HG03439 (cell line): ENCODE measurements around the gene CEACAM16.
"Not testable (repeated sequence)": the region's sequence is repeated elsewhere in the genome, so short reads cannot be mapped to it uniquely, and the experiment has no call there.

Experiments used
- ATAC-seq: cut with Tn5 transposase; IDR thresholded peaks from one replicate; pipeline ENCODE4 v1.9.1; 2021; ENCODE audit warnings: mild to moderate bottlenecking, moderate library complexity; ENCODE audit not compliant: unreplicated experiment

Gene CEACAM16

DNA sequence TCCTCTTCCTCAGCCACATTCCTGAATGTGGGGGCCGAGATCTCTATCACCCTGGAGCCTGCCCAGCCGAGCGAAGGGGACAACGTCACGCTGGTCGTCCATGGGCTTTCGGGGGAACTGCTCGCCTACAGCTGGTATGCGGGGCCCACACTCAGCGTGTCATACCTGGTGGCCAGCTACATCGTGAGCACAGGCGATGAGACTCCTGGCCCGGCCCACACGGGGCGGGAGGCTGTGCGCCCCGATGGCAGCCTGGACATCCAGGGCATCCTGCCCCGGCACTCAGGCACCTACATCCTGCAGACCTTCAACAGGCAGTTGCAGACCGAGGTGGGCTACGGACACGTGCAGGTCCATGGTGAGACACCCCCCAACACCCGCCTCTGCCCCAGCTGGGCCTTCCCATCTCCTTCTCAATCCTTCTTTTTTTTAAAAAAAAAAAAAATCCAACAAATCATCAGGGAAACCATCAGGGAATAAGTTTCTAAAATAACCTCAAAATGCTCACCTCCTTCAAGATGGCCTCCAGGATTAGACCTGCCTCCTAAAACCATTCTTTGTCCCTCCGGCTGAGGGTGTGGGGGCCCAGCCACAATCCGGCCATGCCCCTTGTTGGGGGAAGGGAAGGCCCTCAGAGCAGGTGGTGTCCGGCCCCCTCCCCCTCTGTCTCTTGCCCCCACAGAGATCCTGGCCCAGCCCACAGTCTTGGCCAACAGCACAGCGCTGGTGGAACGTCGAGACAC lies 4.6 kb downstream of the CEACAM16 start:
- ATAC-seq: no peak

DNA sequence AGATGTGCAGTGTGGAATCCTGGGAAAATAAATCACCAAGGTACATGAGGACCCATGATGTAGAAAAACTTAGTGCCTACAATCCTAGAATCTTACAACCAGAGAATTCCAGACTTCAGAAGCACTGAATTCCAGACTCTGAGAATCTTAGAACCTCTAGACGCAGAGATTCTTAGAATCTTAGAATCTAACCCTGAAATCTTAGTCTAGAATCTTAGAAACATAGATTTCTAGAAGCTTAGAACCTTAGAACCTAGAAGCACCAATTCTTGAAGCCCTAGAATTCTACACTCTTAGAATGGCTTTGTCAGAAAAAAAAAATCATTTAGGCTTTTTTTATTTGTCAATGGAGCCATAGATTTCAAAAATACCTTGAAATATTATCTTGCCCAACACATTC lies 6.0 kb downstream of the CEACAM16 start:
- no peak for ATAC-seq

DNA sequence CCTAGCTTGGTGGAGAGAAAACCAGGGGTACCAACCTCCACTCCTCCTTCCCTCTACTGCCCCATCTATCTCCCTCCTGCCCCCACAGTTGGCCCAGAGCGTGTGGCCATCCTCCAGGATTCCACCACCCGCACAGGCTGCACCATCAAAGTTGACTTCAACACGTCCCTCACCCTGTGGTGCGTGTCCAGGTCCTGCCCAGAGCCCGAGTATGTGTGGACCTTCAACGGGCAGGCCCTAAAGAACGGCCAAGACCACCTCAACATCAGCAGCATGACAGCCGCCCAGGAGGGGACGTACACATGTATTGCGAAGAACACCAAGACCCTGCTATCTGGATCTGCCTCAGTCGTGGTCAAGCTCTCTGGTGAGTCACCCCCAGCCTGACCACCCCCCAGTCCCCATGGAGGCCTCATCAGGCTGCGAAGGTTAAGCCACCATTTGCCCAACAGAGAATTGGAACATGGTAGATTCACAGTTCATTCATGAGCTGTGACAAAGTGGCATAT lies 6.6 kb downstream of the CEACAM16 start:
- ATAC-seq: no peak

- ATAC-seq: no peak
These were observed 7.7 kb downstream of the CEACAM16 start for GRCh38 chr19:44706506-44707236.

DNA sequence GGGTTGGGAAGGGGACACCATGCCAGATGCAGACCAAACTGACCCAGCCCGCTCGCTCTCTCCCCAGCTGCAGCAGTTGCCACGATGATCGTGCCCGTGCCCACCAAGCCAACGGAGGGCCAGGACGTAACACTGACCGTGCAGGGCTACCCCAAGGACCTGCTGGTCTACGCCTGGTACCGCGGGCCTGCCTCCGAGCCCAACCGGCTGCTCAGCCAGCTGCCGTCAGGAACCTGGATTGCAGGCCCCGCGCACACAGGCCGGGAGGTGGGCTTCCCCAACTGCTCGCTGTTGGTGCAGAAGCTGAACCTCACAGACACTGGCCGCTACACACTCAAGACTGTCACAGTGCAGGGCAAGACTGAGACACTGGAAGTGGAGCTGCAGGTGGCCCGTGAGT lies 8.8 kb downstream of the CEACAM16 start:
- ATAC-seq: no peak

DNA sequence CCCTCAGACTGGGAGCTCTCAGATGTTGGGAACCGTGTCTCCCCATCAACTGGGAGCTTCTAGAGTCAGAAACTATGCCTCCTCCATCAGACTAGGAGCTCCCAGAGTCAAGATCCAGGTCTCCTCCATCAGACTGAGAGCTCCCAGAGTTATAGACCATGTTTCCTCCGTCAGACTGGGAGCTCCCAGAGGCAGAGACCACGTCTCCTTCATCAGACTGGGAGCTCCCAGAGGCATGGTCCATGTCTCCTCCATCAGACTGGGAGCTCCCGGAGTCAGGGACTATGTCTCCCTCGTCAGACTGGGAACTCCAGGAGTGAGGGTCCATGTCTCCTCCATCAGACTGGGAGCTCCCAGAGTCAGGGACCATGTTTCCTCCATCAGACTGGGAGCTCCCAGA lies 10.0 kb downstream of the CEACAM16 start:
- ATAC-seq: no peak

DNA sequence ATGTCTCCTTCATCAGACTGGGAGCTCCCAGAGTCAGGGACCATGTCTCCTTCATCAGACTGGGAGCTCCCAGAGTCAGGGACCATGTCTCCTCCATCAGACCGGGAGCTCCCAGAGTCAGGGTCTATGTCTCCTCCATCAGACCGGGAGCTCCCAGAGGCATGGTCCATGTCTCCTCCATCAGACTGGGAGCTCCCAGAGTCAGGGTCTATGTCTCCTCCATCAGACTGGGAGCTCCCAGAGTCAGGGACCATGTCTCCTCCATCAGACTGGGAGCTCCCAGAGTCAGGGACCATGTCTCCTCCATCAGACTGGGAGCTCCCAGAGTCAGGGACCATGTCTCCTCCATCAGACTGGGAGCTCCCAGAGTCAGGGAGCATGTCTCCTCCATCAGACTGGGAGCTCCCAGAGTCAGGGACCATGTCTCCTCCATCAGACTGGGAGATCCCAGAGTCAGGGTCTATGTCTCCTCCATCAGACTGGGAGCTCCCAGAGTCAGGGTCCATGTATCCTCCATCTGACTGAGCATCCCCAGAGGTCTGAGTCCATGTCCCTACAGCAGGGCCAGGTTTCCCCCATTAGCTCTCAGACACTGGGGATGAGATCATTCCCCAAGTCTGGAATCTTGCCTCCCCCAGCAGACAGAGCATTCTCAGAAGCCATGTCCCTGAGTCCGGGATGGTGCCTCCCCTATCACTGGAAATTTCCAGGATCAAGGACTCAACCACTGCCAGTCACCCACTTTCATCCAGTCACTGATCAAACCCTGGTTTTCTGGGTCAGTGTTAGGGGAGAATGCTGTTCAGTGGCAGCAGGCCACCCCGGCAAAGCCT lies 10.7 kb downstream of the CEACAM16 start:
- not testable (repeated sequence) for ATAC-seq

DNA sequence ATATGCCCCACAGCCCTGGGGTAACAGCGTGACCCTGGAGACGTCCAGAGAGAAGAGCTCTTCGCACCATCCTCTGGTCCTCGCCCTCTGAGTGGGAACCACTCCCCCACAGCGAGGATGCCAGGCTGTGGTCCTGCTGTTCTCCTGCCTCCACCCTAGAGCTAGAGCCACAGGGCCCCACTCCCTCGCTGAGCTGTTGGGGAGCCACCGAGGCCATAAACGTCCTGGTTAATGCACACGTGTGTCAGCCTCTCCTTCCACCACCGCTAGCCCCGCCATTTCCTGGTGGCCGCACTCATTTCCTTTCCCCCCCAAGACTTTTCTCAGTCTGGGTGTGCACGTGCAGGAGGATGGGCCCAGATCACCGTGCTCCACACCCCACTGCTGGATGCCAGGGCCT lies 11.5 kb downstream of the CEACAM16 start:
- no peak for ATAC-seq

GRCh38 chr19:44712864-44713515 lies 14.0 kb downstream of the CEACAM16 start:
- ATAC-seq: no peak

DNA sequence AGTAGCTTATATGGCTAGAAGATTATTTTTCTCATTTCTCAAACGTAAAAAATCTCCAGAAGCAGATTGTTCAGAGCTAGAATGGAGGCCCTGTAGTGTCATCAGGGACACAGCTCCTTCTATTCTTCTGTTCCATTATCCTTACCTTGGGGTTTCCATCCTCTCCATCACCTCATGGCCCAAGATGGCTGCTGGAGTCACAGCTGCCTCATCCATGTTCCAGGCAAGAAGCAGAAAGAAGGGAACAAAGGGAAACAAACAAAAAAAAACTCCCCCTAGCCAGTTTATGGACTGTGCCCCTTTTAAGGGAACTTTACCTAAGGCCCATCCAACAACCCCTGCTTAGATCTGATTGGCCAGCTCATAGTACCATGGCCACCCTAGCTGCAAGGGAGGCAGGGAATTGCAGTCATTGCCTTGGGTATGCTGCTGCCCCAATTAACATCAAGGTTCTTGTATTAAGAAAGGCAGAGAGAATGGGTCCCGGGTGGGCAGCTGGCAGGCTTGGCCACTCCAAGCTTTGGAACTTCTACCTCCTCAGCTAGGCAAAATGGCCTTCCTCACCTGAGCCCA lies 15.7 kb downstream of the CEACAM16 start:
- ATAC-seq: no peak

- ATAC-seq: no peak
These were observed 18.7 kb downstream of the CEACAM16 start for GRCh38 chr19:44717603-44718002.

- no peak for ATAC-seq
These were observed 19.7 kb downstream of the CEACAM16 start for GRCh38 chr19:44718441-44719261.

DNA sequence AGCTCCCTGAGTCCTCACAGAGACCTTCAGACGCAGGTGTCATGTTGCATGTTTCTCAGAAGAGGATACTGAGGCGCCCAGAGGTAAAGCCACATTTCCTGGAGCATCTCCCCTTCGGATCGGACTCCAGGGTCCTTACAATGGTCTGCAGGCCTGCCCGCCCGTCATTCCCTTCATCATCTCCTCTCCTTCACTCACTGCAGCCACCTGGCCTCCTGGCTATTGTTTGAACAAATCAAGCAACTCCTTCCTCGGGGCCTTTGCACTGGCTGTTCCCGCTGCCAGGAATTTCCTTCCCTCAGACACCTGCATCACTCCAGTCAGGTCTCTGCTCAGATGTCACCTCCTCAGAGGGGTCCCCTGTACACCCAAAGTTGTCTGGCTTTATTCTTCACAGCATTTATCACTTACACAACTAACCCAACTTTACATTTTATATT lies 20.3 kb downstream of the CEACAM16 start:
- ATAC-seq: no peak

- ATAC-seq: not testable (repeated sequence)
These were observed 21.4 kb downstream of the CEACAM16 start for GRCh38 chr19:44720396-44720795.

DNA sequence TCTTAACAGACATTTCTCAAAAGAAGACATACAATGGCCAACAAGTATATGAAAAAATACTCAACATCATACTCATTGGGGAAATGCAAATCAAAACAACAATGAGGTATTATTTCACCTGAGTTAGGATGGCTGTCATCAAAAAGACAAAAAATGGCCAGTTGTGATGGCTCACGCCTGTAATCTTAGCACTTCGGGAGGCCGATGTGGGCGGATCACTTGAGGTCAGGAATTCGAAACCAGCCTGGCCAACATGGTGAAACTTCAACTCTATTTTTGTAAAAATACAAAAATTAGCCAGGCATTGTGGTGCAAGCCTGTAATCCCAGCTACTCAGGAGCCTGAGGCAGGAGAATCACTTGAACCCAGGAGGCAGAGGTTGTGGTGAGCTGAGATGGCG lies 22.0 kb downstream of the CEACAM16 start:
- ATAC-seq: no peak

GRCh38 chr19:44721369-44721768 lies 22.4 kb downstream of the CEACAM16 start:
- not testable (repeated sequence) for ATAC-seq

GRCh38 chr19:44722131-44723121 lies 23.5 kb downstream of the CEACAM16 start:
- no peak for ATAC-seq

DNA sequence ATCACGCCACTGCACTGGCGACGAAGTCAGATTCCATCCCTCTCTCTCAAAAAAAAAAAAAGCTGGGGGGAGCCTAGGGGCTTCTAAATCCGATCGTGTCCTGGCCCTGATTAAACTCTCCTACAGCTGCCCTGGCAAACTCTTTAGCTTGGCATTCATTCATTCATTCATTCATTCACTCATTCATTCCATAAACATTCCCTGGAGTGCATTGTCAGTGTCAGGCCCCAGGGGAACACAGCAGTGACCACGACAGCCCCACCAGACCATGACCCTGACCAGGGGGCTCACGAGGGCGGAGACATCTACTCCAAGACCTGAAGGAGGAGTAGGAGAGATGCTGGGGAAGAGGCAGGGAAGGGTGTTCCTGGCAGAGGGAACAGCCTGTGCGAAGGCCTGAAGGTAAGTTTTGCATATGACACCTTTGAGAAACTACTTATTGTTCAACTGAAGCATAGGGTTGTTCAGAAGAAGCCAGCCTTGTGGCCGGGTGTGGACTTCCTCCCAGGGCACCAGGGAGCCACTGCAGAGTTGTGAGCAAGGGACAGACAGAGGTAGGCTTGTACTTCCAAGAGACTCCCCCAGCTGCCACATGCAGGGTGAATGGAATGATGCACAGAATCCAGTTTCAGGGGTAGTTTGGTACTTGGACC lies 24.5 kb downstream of the CEACAM16 start:
- peak; percentile 15 for ATAC-seq
